Gastroesophageal sphincter (tissue), 4 donors: ENCODE results near the gene SH3RF2. TPM values are rescaled to one million over a fixed set of nuclear protein-coding genes. Genes with fewer than 3 reads are reported as not detected.

ENCODE experiments used
- ATAC-seq: fragments of 150-250 bp; one replicate; pipeline ENCODE4 v1.9.1; 2016; ENCODE audit warnings: mild to moderate bottlenecking, moderate library complexity
- H3K27ac ChIP-seq, 4 donors: fragments of 200-600 bp; sonication (generic) in 3 of 4; 1 replicate in 3 of 4; 2 replicates in 1 of 4; pipeline ENCODE4 v1.5.1; 2016 to 2019
- H3K27me3 ChIP-seq: fragments of 200-600 bp; sonication (generic); one replicate; pipeline ENCODE4 v1.5.1; 2019
- H3K36me3 ChIP-seq, 2 donors: fragments of 200-600 bp; sonication (generic); one replicate each; pipeline ENCODE4 v1.5.1; 2019; ENCODE audit warnings: control low read depth in 1 of 2
- H3K4me1 ChIP-seq, 3 donors: fragments of 200-600 bp; sonication (generic); 1 replicate in 2 of 3; 2 replicates in 1 of 3; pipeline ENCODE4 v1.5.1; 2016 to 2019; ENCODE audit warnings: control low read depth in 2 of 3
- H3K4me3 ChIP-seq, 2 donors: fragments of 200-600 bp; sonication (generic); one replicate each; pipeline ENCODE4 v1.5.1; 2019; ENCODE audit warnings: mild to moderate bottlenecking in 1 of 2, moderate library complexity in 1 of 2
- H3K9me3 ChIP-seq, 3 donors: fragments of 200-600 bp; sonication (generic); one replicate each; pipeline ENCODE4 v1.5.1; 2017 to 2019; ENCODE audit warnings: control low read depth in 2 of 3
- CTCF ChIP-seq, 4 experiments: fragments of 200-600 bp in 2 of 4; fragments of 450-650 bp in 2 of 4; sonication (generic) in 1 of 4; IDR thresholded peaks; one replicate each; pipeline ENCODE4 v1.5.1; 2017 to 2019; ENCODE audit warnings: antibody characterized with exemption in 4 of 4, mild to moderate bottlenecking in 2 of 4, moderate library complexity in 2 of 4
- EP300 ChIP-seq: sonication (generic); formaldehyde crosslinking; IDR thresholded peaks from one replicate; pipeline ENCODE4 v1.6.1; 2017; ENCODE audit warnings: antibody characterized with exemption, mild to moderate bottlenecking
- POLR2A ChIP-seq, 2 donors: fragments of 450-650 bp; IDR thresholded peaks; one replicate each; pipeline ENCODE4 v1.6.1; 2017; ENCODE audit warnings: antibody characterized with exemption in 2 of 2, mild to moderate bottlenecking in 2 of 2, moderate library complexity in 1 of 2
- POLR2AphosphoS5 ChIP-seq: sonication (generic); formaldehyde crosslinking; IDR thresholded peaks from one replicate; pipeline ENCODE4 v1.6.1; 2017; ENCODE audit warnings: antibody characterized with exemption
- WGBS, 2 donors: methylation state at CpG; one replicate each; pipeline ENCODE4 v1.1.5; 2018; ENCODE audit warnings: low coverage in 1 of 2; 5-methylcytosine and 5-hydroxymethylcytosine counted together
- total RNA-seq, 4 donors: library from RNA; depleted of rRNA; stranded (reverse); fragments of >200 nt; gene quantifications; one replicate each; pipeline ENCODE4 v1.1.0, GENCODE V29; 2016

Gene SH3RF2
- total RNA-seq, 4 donors from 2014 or later = 0.27 to 5.2 (median 1.0) TPM

GRCh38 chr5:146071171-146071570 lies 134.8 kb downstream of the SH3RF2 start:
- ATAC-seq = no peak
- 38 to 39% methylated on average over 4 of the region's 4 CpGs for WGBS, 2 donors

GRCh38 chr5:146072595-146072994 lies 136.2 kb downstream of the SH3RF2 start:
- no peak overlapping the region for H3K27ac ChIP-seq
- H3K36me3 ChIP-seq = no peaks in the 10 kb centered on the region
- no peaks in the 10 kb centered on the region for H3K9me3 ChIP-seq
- 80 to 86% methylated on average over 1 to 2 of the region's 2 CpGs for WGBS, 2 donors
- H3K4me1 ChIP-seq = peaks cover 0 to 4% (median 0%) of the 10 kb centered on the region in 3 donors
- H3K27me3 ChIP-seq = peaks cover 8% of the 10 kb centered on the region
- TF ChIP-seq POLR2A (IDR thresholded peaks at IDR 0.05) (no peak), EP300 (no peak), POLR2AphosphoS5 (no peak), CTCF (IDR thresholded peaks at IDR 0.05) (no peak)
- no peak for ATAC-seq
- no peak overlapping the region for H3K4me3 ChIP-seq

More at GRCh38 chr5:146071171-146071570, 134.8 kb downstream of the SH3RF2 start:
- Histone ChIP-seq H3K4me3 (no peak overlapping the region), H3K27me3 (peaks cover 4% of the 10 kb centered on the region), H3K4me1 (peaks cover 0 to 4% (median 0%) of the 10 kb centered on the region in 3 donors), H3K27ac (no peak overlapping the region), H3K36me3 (no peaks in the 10 kb centered on the region), H3K9me3 (no peaks in the 10 kb centered on the region)
- TF ChIP-seq POLR2AphosphoS5 (no peak), POLR2A (IDR thresholded peaks at IDR 0.05) (no peak), EP300 (no peak), CTCF (IDR thresholded peaks at IDR 0.05) (no peak)

GRCh38 chr5:146073239-146073900 lies 137.0 kb downstream of the SH3RF2 start:
- WGBS, 2 donors = 42 to 45% methylated on average over 5 to 7 of the region's 9 CpGs
- H3K9me3 ChIP-seq = no peaks in the 10 kb centered on the region
- ATAC-seq = no peak

GRCh38 chr5:146076028-146076427 lies 139.7 kb downstream of the SH3RF2 start:
- Histone ChIP-seq H3K27me3 (peaks cover 8% of the 10 kb centered on the region), H3K9me3 (no peaks in the 10 kb centered on the region), H3K27ac (no peak overlapping the region), H3K4me1 (peaks cover 0 to 4% (median 0%) of the 10 kb centered on the region in 3 donors), H3K4me3 (no peak overlapping the region), H3K36me3 (no peaks in the 10 kb centered on the region)
- 10 to 40% methylated on average over 1 to 2 of the region's 4 CpGs for WGBS, 2 donors
- ATAC-seq = no peak
- no peak for TF ChIP-seq POLR2A (IDR thresholded peaks at IDR 0.05)

More at GRCh38 chr5:146073239-146073900, 137.0 kb downstream of the SH3RF2 start:
- TF ChIP-seq CTCF (IDR thresholded peaks at IDR 0.05) (no peak), POLR2AphosphoS5 (no peak), EP300 (no peak), POLR2A (IDR thresholded peaks at IDR 0.05) (no peak)
- Histone ChIP-seq H3K36me3 (no peaks in the 10 kb centered on the region), H3K4me1 (peaks cover 0 to 4% (median 0%) of the 10 kb centered on the region in 3 donors), H3K4me3 (no peak overlapping the region), H3K27me3 (peaks cover 8% of the 10 kb centered on the region), H3K27ac (no peak overlapping the region)

GRCh38 chr5:146076455-146076854 lies 140.1 kb downstream of the SH3RF2 start:
- Histone ChIP-seq H3K4me1 (peaks cover 0 to 4% (median 0%) of the 10 kb centered on the region in 3 donors), H3K27ac (no peak overlapping the region), H3K4me3 (no peak overlapping the region), H3K27me3 (peaks cover 8% of the 10 kb centered on the region), H3K9me3 (no peaks in the 10 kb centered on the region), H3K36me3 (no peaks in the 10 kb centered on the region)
- no peak for ATAC-seq
- TF ChIP-seq CTCF (IDR thresholded peaks at IDR 0.05) (no peak), POLR2A (IDR thresholded peaks at IDR 0.05) (no peak), POLR2AphosphoS5 (no peak)
- WGBS, 2 donors = no CpG with 5 or more reads among the region's 4 CpGs
